ENCODE data around the gene RTP3.
"Not testable (repeated sequence)": the region's sequence is repeated elsewhere in the genome, so short reads cannot be mapped to it uniquely, and the experiment has no call there.

The RTP3 gene

GRCh38 chr3:46523556-46523955 lies 25.8 kb downstream of the RTP3 start:
- H3K27me3 ChIP-seq (ENCODE audit: insufficient read depth, low read length), result no peaks in the 10 kb centered on the region
- H2AFZ ChIP-seq (ENCODE audit: low read depth, low read length), result no peak overlapping the region
- H3K9me3 ChIP-seq (ENCODE audit: low read length), result no peaks in the 10 kb centered on the region
- no peaks in the 10 kb centered on the region for H3K36me3 ChIP-seq (ENCODE audit: insufficient read depth, low read length)
- H3K4me1 ChIP-seq (ENCODE audit: insufficient read depth, low read length), result no peaks in the 10 kb centered on the region
- no peak overlapping the region for H3K4me3 ChIP-seq (ENCODE audit: low read length)

GRCh38 chr3:46524008-46524407 lies 26.2 kb downstream of the RTP3 start:
- no peaks in the 10 kb centered on the region for H3K4me1 ChIP-seq (ENCODE audit: insufficient read depth, low read length)
- no peaks in the 10 kb centered on the region for H3K27me3 ChIP-seq (ENCODE audit: insufficient read depth, low read length)
- H3K36me3 ChIP-seq (ENCODE audit: insufficient read depth, low read length), result no peaks in the 10 kb centered on the region
- H3K9me3 ChIP-seq (ENCODE audit: low read length), result no peaks in the 10 kb centered on the region
- H3K4me3 ChIP-seq (ENCODE audit: low read length), result no peak overlapping the region
- H2AFZ ChIP-seq (ENCODE audit: low read depth, low read length), result no peak overlapping the region

- H2AFZ ChIP-seq (ENCODE audit: low read depth, low read length), result no peak overlapping the region
- no peaks in the 10 kb centered on the region for H3K36me3 ChIP-seq (ENCODE audit: insufficient read depth, low read length)
- no peak overlapping the region for H3K4me3 ChIP-seq (ENCODE audit: low read length)
- H3K9me3 ChIP-seq (ENCODE audit: low read length), result no peaks in the 10 kb centered on the region
- no peaks in the 10 kb centered on the region for H3K27me3 ChIP-seq (ENCODE audit: insufficient read depth, low read length)
- H3K4me1 ChIP-seq (ENCODE audit: insufficient read depth, low read length), result no peaks in the 10 kb centered on the region
Observed at GRCh38 chr3:46524832-46525231, 27.1 kb downstream of the RTP3 start.

GRCh38 chr3:46527239-46527638 lies 29.5 kb downstream of the RTP3 start:
- Histone ChIP-seq H3K36me3 (ENCODE audit: insufficient read depth, low read length) (no peaks in the 10 kb centered on the region), H2AFZ (ENCODE audit: low read depth, low read length) (no peak overlapping the region), H3K27me3 (ENCODE audit: insufficient read depth, low read length) (no peaks in the 10 kb centered on the region), H3K4me1 (ENCODE audit: insufficient read depth, low read length) (no peaks in the 10 kb centered on the region), H3K9me3 (ENCODE audit: low read length) (no peaks in the 10 kb centered on the region), H3K4me3 (ENCODE audit: low read length) (no peak overlapping the region)

- Histone ChIP-seq H2AFZ (ENCODE audit: low read depth, low read length) (no peak overlapping the region), H3K36me3 (ENCODE audit: insufficient read depth, low read length) (no peaks in the 10 kb centered on the region), H3K27me3 (ENCODE audit: insufficient read depth, low read length) (no peaks in the 10 kb centered on the region), H3K9me3 (ENCODE audit: low read length) (no peaks in the 10 kb centered on the region), H3K4me1 (ENCODE audit: insufficient read depth, low read length) (no peaks in the 10 kb centered on the region), H3K4me3 (ENCODE audit: low read length) (no peak overlapping the region)
Observed at GRCh38 chr3:46533091-46533490, 35.3 kb downstream of the RTP3 start.

GRCh38 chr3:46535746-46536145 lies 38.0 kb downstream of the RTP3 start:
- no peaks in the 10 kb centered on the region for H3K36me3 ChIP-seq (ENCODE audit: insufficient read depth, low read length)
- H2AFZ ChIP-seq (ENCODE audit: low read depth, low read length), result no peak overlapping the region
- H3K9me3 ChIP-seq (ENCODE audit: low read length), result no peaks in the 10 kb centered on the region
- no peak overlapping the region for H3K4me3 ChIP-seq (ENCODE audit: low read length)
- H3K4me1 ChIP-seq (ENCODE audit: insufficient read depth, low read length), result no peaks in the 10 kb centered on the region
- peaks cover 2% of the 10 kb centered on the region for H3K27me3 ChIP-seq (ENCODE audit: insufficient read depth, low read length)

GRCh38 chr3:46536758-46537157 lies 39.0 kb downstream of the RTP3 start:
- Histone ChIP-seq H3K36me3 (ENCODE audit: insufficient read depth, low read length) (no peaks in the 10 kb centered on the region), H3K9me3 (ENCODE audit: low read length) (no peaks in the 10 kb centered on the region), H3K4me1 (ENCODE audit: insufficient read depth, low read length) (no peaks in the 10 kb centered on the region), H3K27me3 (ENCODE audit: insufficient read depth, low read length) (peaks cover 2% of the 10 kb centered on the region), H2AFZ (ENCODE audit: low read depth, low read length) (no peak overlapping the region), H3K4me3 (ENCODE audit: low read length) (no peak overlapping the region)

GRCh38 chr3:46537316-46537715 lies 39.5 kb downstream of the RTP3 start:
- Histone ChIP-seq H2AFZ (ENCODE audit: low read depth, low read length) (no peak overlapping the region), H3K27me3 (ENCODE audit: insufficient read depth, low read length) (peaks cover 2% of the 10 kb centered on the region), H3K4me3 (ENCODE audit: low read length) (no peak overlapping the region), H3K36me3 (ENCODE audit: insufficient read depth, low read length) (no peaks in the 10 kb centered on the region), H3K9me3 (ENCODE audit: low read length) (no peaks in the 10 kb centered on the region), H3K4me1 (ENCODE audit: insufficient read depth, low read length) (no peaks in the 10 kb centered on the region)

GRCh38 chr3:46537779-46538178 lies 40.0 kb downstream of the RTP3 start:
- Histone ChIP-seq H3K27me3 (ENCODE audit: insufficient read depth, low read length) (peaks cover 2% of the 10 kb centered on the region), H3K4me1 (ENCODE audit: insufficient read depth, low read length) (no peaks in the 10 kb centered on the region), H3K9me3 (ENCODE audit: low read length) (no peaks in the 10 kb centered on the region), H3K4me3 (ENCODE audit: low read length) (no peak overlapping the region), H2AFZ (ENCODE audit: low read depth, low read length) (no peak overlapping the region), H3K36me3 (ENCODE audit: insufficient read depth, low read length) (no peaks in the 10 kb centered on the region)

- not testable (repeated sequence) for H3K4me1 ChIP-seq (ENCODE audit: insufficient read depth, low read length); H3K36me3 ChIP-seq (ENCODE audit: insufficient read depth, low read length); H2AFZ ChIP-seq (ENCODE audit: low read depth, low read length); H3K9me3 ChIP-seq (ENCODE audit: low read length); H3K27me3 ChIP-seq (ENCODE audit: insufficient read depth, low read length); H3K4me3 ChIP-seq (ENCODE audit: low read length)
Observed at GRCh38 chr3:46538425-46538802, 40.6 kb downstream of the RTP3 start.

GRCh38 chr3:46538803-46539442 lies 41.1 kb downstream of the RTP3 start:
- Histone ChIP-seq H3K4me3 (ENCODE audit: low read length) (no peak overlapping the region), H3K9me3 (ENCODE audit: low read length) (no peaks in the 10 kb centered on the region), H3K36me3 (ENCODE audit: insufficient read depth, low read length) (no peaks in the 10 kb centered on the region), H3K27me3 (ENCODE audit: insufficient read depth, low read length) (peaks cover 2% of the 10 kb centered on the region), H3K4me1 (ENCODE audit: insufficient read depth, low read length) (no peaks in the 10 kb centered on the region), H2AFZ (ENCODE audit: low read depth, low read length) (no peak overlapping the region)

GRCh38 chr3:46539443-46540005 lies 41.7 kb downstream of the RTP3 start:
- H2AFZ ChIP-seq (ENCODE audit: low read depth, low read length), result no peak overlapping the region
- no peaks in the 10 kb centered on the region for H3K36me3 ChIP-seq (ENCODE audit: insufficient read depth, low read length)

GRCh38 chr3:46540550-46540949 lies 42.8 kb downstream of the RTP3 start:
- Histone ChIP-seq H3K27me3 (ENCODE audit: insufficient read depth, low read length) (peaks cover 2% of the 10 kb centered on the region), H3K4me1 (ENCODE audit: insufficient read depth, low read length) (no peaks in the 10 kb centered on the region), H3K36me3 (ENCODE audit: insufficient read depth, low read length) (no peaks in the 10 kb centered on the region), H3K9me3 (ENCODE audit: low read length) (no peaks in the 10 kb centered on the region), H3K4me3 (ENCODE audit: low read length) (no peak overlapping the region), H2AFZ (ENCODE audit: low read depth, low read length) (no peak overlapping the region)

More at GRCh38 chr3:46539443-46540005, 41.7 kb downstream of the RTP3 start:
- no peak overlapping the region for H3K4me3 ChIP-seq (ENCODE audit: low read length)
- no peaks in the 10 kb centered on the region for H3K4me1 ChIP-seq (ENCODE audit: insufficient read depth, low read length)
- H3K27me3 ChIP-seq (ENCODE audit: insufficient read depth, low read length), result peaks cover 2% of the 10 kb centered on the region
- no peaks in the 10 kb centered on the region for H3K9me3 ChIP-seq (ENCODE audit: low read length)

GRCh38 chr3:46541835-46542234 lies 44.1 kb downstream of the RTP3 start:
- Histone ChIP-seq H3K36me3 (ENCODE audit: insufficient read depth, low read length) (no peaks in the 10 kb centered on the region), H2AFZ (ENCODE audit: low read depth, low read length) (no peak overlapping the region), H3K4me3 (ENCODE audit: low read length) (no peak overlapping the region), H3K4me1 (ENCODE audit: insufficient read depth, low read length) (no peaks in the 10 kb centered on the region), H3K27me3 (ENCODE audit: insufficient read depth, low read length) (peaks cover 2% of the 10 kb centered on the region), H3K9me3 (ENCODE audit: low read length) (no peaks in the 10 kb centered on the region)
